CD14-positive monocyte (primary cell): ENCODE data around the gene GPRIN1. TPM values are rescaled to one million over a fixed set of nuclear protein-coding genes. Genes with fewer than 3 reads are reported as not detected.

Source experiments
- DNase-seq, 3 donors: peaks; one replicate each; pipeline ENCODE4 v3.0.0-alpha.2; 2011 to 2022
- H2AFZ ChIP-seq: 2 replicates; pipeline ENCODE4 v1.6.0; 2012; ENCODE audit warnings: mild to moderate bottlenecking, low read depth, low read length, inconsistent platforms; ENCODE audit not compliant: insufficient read depth, poor library complexity, severe bottlenecking
- H3K27ac ChIP-seq, 2 donors: 1 replicate in 1 of 2; 2 replicates in 1 of 2; pipeline ENCODE4 v1.5.1; 2012 to 2013; ENCODE audit warnings: low read length in 2 of 2, control low read depth in 1 of 2, inconsistent platforms in 1 of 2, low read depth in 1 of 2, mild to moderate bottlenecking in 1 of 2
- H3K27me3 ChIP-seq, 2 donors: one replicate each; pipeline versions ENCODE4 v1.6.0 to v1.6.1; 2011 to 2013; ENCODE audit warnings: low read length in 2 of 2; ENCODE audit not compliant: control insufficient read depth in 2 of 2, insufficient read depth in 2 of 2
- H3K36me3 ChIP-seq, 2 donors: replicated peaks in 1 of 2; 1 replicate in 1 of 2; 2 replicates in 1 of 2; pipeline versions ENCODE4 v1.5.1 to v1.6.1; 2012 to 2013; ENCODE audit warnings: low read length in 2 of 2, control low read depth in 1 of 2, inconsistent platforms in 1 of 2, mild to moderate bottlenecking in 1 of 2; ENCODE audit not compliant: insufficient read depth in 2 of 2, control insufficient read depth in 1 of 2
- H3K4me1 ChIP-seq, 2 donors: 1 replicate in 1 of 2; 2 replicates in 1 of 2; pipeline versions ENCODE4 v1.5.1 to v1.6.1; 2012 to 2013; ENCODE audit warnings: low read length in 2 of 2, control low read depth in 1 of 2, inconsistent platforms in 1 of 2, mild to moderate bottlenecking in 1 of 2, moderate library complexity in 1 of 2; ENCODE audit not compliant: insufficient read depth in 2 of 2, control insufficient read depth in 1 of 2
- H3K4me2 ChIP-seq: replicated peaks from 2 replicates; pipeline ENCODE3; 2012; ENCODE audit warnings: low read length, moderate library complexity, mild to moderate bottlenecking; ENCODE audit not compliant: poor library complexity, severe bottlenecking; ENCODE audit errors: extremely low read depth
- H3K4me3 ChIP-seq, 3 experiments: fragments of 200-600 bp in 1 of 3; sonication (generic) in 1 of 3; replicated peaks in 1 of 3; 1 replicate in 2 of 3; 2 replicates in 1 of 3; pipeline ENCODE4 v1.5.1; 2011 to 2013; ENCODE audit warnings: low read length in 3 of 3, mild to moderate bottlenecking in 3 of 3, control low read depth in 2 of 3, low read depth in 2 of 3, inconsistent platforms in 1 of 3, moderate library complexity in 1 of 3
- H3K79me2 ChIP-seq: 2 replicates; pipeline ENCODE4 v1.6.0; 2012; ENCODE audit warnings: mild to moderate bottlenecking, control low read depth, inconsistent platforms, low read length, moderate library complexity; ENCODE audit not compliant: insufficient read depth
- H3K9ac ChIP-seq: 2 replicates; pipeline ENCODE4 v1.6.0; 2017; ENCODE audit warnings: low read length, mild to moderate bottlenecking; ENCODE audit not compliant: insufficient read depth, poor library complexity, severe bottlenecking
- H3K9me3 ChIP-seq, 2 donors: replicated peaks in 1 of 2; 1 replicate in 1 of 2; 2 replicates in 1 of 2; pipeline versions ENCODE4 v1.5.1 to v1.6.1; 2012 to 2013; ENCODE audit warnings: low read length in 2 of 2, control low read depth in 1 of 2; ENCODE audit not compliant: control insufficient read depth in 1 of 2, insufficient read depth in 1 of 2
- H4K20me1 ChIP-seq: 2 replicates; pipeline ENCODE4 v1.6.0; 2012; ENCODE audit warnings: mild to moderate bottlenecking, low read length, control low read depth, moderate library complexity; ENCODE audit not compliant: insufficient read depth
- H3K27ac Mint-ChIP-seq, 7 donors: one replicate each; pipeline ENCODE4 v1.8.0; 2020; ENCODE audit warnings: mild to moderate bottlenecking in 7 of 7, mixed read lengths in 7 of 7, moderate library complexity in 6 of 7, inconsistent platforms in 2 of 7
- H3K27me3 Mint-ChIP-seq, 3 donors: one replicate each; pipeline ENCODE4 v1.8.0; 2021 to 2022; ENCODE audit warnings: low read depth in 3 of 3, mild to moderate bottlenecking in 3 of 3, mixed read lengths in 3 of 3, moderate library complexity in 3 of 3, inconsistent platforms in 1 of 3
- H3K36me3 Mint-ChIP-seq, 2 donors: one replicate each; pipeline ENCODE4 v1.8.0; 2020; ENCODE audit warnings: mixed read lengths in 2 of 2, inconsistent platforms in 1 of 2, mild to moderate bottlenecking in 1 of 2
- H3K4me1 Mint-ChIP-seq: one replicate; pipeline ENCODE4 v1.8.0; 2020; ENCODE audit warnings: mild to moderate bottlenecking, mixed read lengths
- H3K4me3 Mint-ChIP-seq, 2 donors: one replicate each; pipeline ENCODE4 v1.8.0; 2020; ENCODE audit warnings: mild to moderate bottlenecking in 2 of 2, mixed read lengths in 2 of 2, moderate library complexity in 1 of 2
- H3K9me3 Mint-ChIP-seq, 7 donors: one replicate each; pipeline ENCODE4 v1.8.0; 2020 to 2022; ENCODE audit warnings: mixed read lengths in 7 of 7, mild to moderate bottlenecking in 6 of 7, moderate library complexity in 6 of 7, inconsistent platforms in 2 of 7
- WGBS: methylation state at CpG from one replicate; pipeline ENCODE4 v1.1.5; 2013; ENCODE audit warnings: missing lambda C conversion rate; ENCODE audit not compliant: insufficient coverage; 5-methylcytosine and 5-hydroxymethylcytosine counted together
- intact Hi-C, 2 donors: fragments of 100-400 bp; cut with micrococcal nuclease; formaldehyde crosslinking; loops; one replicate each; pipeline versions ENCODE4 v1.15.0 to v1.15.1; 2023
- polyA plus RNA-seq, 3 donors: library from polyadenylated mRNA; depleted of rRNA in 1 of 3; unstranded in 2 of 3; stranded (reverse) in 1 of 3; fragments of 300-500 nt in 2 of 3; fragments of >200 nt in 1 of 3; fragmentation: Illumina TruSeq in 2 of 3; gene quantifications; 1 replicate in 2 of 3; 2 replicates in 1 of 3; pipeline ENCODE4 v1.2.3, GENCODE V29; 2012 to 2021
- TF ChIP-seq, protein P1 (sequence below): fragments of 200-600 bp; IDR thresholded peaks from one replicate; pipeline ENCODE4 v1.8.0; 2022; ENCODE audit warnings: antibody characterized with exemption, mild to moderate bottlenecking

The GPRIN1 gene
- polyA plus RNA-seq, 3 donors = 0.05 to 0.30 (median 0.13) TPM

DNA sequence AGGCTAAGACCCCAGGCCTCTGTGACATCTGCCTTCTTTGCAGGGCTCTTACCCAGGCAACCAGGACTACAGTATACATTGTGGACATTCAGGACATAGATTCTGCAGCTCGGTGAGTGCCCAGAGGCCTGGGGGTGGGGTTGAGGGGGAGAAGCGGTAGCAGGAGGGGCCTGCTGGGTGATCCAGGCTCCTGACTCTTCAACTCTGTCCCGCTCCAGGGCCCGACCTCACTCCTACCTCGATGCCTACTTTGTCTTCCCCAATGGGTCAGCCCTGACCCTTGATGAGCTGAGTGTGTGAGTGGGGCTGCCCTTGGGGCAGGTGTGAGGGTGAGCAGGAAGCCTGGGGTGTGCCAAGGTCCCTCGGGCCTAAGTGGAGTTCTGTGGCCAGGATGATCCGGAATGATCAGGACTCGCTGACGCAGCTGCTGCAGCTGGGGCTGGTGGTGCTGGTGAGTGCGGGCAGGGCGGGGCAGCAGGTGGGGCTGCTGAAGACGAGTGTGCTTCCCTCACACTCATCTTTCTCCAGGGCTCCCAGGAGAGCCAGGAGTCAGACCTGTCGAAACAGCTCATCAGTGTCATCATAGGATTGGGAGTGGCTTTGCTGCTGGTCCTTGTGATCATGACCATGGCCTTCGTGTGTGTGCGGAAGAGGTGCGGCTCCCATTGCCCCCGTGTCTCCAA lies 19.8 kb downstream of the GPRIN1 start:
- Histone ChIP-seq H3K9ac (no peak overlapping the region), H3K4me2 (no peak overlapping the region), H3K27ac (no peak overlapping the region), H2AFZ (no peak overlapping the region), H3K4me1 (no peaks in the 10 kb centered on the region), H3K9me3 (peaks cover 33 to 36% of the 10 kb centered on the region in 2 donors), H4K20me1 (no peaks in the 10 kb centered on the region), H3K27me3 (peaks cover 0 to under 1% of the 10 kb centered on the region in 2 donors), H3K79me2 (no peaks in the 10 kb centered on the region), H3K4me3 (no peak overlapping the region), H3K36me3 (no peaks in the 10 kb centered on the region)
- Mint-ChIP-seq H3K27ac (no peak overlapping the region), H3K27me3 (peaks cover 1 to 7% (median 7%) of the 10 kb centered on the region in 3 donors), H3K36me3 (no peaks in the 10 kb centered on the region), H3K4me3 (no peak overlapping the region), H3K9me3 (peaks cover 11 to 28% (median 23%) of the 10 kb centered on the region in 7 donors), H3K4me1 (no peaks in the 10 kb centered on the region)
- intact Hi-C loops = no loop called here
- WGBS = 100% methylated on average over 4 of the region's 17 CpGs
- no peak for DNase-seq
- TF ChIP-seq, protein P1, sequence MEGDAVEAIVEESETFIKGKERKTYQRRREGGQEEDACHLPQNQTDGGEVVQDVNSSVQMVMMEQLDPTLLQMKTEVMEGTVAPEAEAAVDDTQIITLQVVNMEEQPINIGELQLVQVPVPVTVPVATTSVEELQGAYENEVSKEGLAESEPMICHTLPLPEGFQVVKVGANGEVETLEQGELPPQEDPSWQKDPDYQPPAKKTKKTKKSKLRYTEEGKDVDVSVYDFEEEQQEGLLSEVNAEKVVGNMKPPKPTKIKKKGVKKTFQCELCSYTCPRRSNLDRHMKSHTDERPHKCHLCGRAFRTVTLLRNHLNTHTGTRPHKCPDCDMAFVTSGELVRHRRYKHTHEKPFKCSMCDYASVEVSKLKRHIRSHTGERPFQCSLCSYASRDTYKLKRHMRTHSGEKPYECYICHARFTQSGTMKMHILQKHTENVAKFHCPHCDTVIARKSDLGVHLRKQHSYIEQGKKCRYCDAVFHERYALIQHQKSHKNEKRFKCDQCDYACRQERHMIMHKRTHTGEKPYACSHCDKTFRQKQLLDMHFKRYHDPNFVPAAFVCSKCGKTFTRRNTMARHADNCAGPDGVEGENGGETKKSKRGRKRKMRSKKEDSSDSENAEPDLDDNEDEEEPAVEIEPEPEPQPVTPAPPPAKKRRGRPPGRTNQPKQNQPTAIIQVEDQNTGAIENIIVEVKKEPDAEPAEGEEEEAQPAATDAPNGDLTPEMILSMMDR = no peak

DNA sequence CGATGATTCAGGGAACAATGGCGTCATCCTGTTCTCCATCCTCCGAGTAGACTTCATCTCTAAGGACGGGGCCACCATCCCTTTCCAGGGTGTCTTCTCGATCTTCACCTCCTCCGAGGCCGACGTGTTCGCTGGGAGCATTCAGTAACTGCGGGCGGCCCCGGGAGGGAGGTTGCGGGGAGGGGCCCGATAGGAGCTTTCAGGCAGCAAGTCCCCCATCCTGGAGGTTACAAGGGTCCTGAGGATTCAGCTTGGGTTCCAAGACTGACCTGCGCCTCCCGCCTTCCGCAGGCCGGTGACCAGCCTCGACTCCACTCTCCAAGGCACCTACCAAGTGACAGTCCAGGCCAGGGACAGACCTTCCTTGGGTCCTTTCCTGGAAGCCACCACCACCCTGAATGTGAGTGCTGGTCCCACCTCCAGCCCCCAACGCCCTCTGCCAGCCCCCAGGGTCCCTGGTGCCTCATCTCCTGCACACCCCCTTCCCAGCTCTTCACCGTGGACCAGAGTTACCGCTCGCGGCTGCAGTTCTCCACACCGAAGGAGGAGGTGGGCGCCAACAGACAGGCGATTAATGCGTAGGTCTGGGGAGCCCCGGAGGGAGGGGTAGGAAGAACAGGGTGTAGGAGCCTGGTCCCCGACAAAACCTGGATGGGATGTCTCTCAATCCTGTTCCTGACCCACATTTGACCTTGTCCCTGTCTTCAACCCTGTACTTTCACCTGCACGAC lies 20.8 kb downstream of the GPRIN1 start:
- TF ChIP-seq, protein P1 = no peak
- Mint-ChIP-seq H3K9me3 (peaks cover 14 to 38% (median 33%) of the 10 kb centered on the region in 7 donors), H3K27me3 (peaks cover 1 to 6% (median 5%) of the 10 kb centered on the region in 3 donors), H3K27ac (no peak overlapping the region), H3K4me1 (no peaks in the 10 kb centered on the region), H3K36me3 (no peaks in the 10 kb centered on the region), H3K4me3 (no peak overlapping the region)
- H3K27ac ChIP-seq = no peak overlapping the region
- peaks cover 43 to 46% of the 10 kb centered on the region in 2 donors for H3K9me3 ChIP-seq
- H3K4me2 ChIP-seq = no peak overlapping the region
- 95% methylated on average over 21 of the region's 31 CpGs for WGBS
- no peaks in the 10 kb centered on the region for H3K36me3 ChIP-seq
- no peaks in the 10 kb centered on the region for H3K4me1 ChIP-seq
- H3K79me2 ChIP-seq = no peaks in the 10 kb centered on the region
- H3K9ac ChIP-seq = no peak overlapping the region
- no peaks in the 10 kb centered on the region for H4K20me1 ChIP-seq
- DNase-seq = no peak
- intact Hi-C loops = no loop called here
- H3K27me3 ChIP-seq = no peaks in the 10 kb centered on the region
- no peak overlapping the region for H2AFZ ChIP-seq
- H3K4me3 ChIP-seq = no peak overlapping the region
